HG02938 (cell line): Measurements from ENCODE around the gene ZFAND2A.
A peak's percentile ranks its signal among the peaks of the same experiment; 100 is the strongest.
"Not testable (repeated sequence)": the region's sequence is repeated elsewhere in the genome, so short reads cannot be mapped to it uniquely, and the experiment has no call there.

Source experiments
- ATAC-seq: cut with Tn5 transposase; IDR thresholded peaks from one replicate; pipeline ENCODE4 v1.9.1; 2021; ENCODE audit warnings: mild to moderate bottlenecking, moderate library complexity; ENCODE audit not compliant: unreplicated experiment

The ZFAND2A gene

GRCh38 chr7:1154172-1154739 lies 5.7 kb downstream of the ZFAND2A start:
- ATAC-seq = no peak

DNA sequence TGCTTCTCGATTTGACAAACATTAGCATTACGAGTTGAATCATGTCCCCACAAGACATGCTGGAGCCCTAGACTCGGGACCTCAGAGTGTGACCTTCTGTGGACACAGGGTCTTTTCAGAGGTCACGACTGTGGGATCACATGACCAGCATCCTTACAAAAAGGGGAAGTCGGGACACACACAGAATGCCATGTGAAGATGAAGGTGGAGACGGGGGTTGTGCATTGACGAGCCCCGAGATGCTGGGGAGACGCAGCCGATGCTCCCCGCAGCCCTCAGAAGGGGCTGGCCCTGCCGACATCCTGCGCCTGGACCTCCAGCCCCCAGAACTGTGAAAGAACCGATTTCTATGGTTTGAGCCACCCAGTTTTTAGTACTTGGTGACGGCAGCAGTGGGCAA lies 7.5 kb downstream of the ZFAND2A start:
- no peak for ATAC-seq

- ATAC-seq = no peak
These were observed 8.2 kb downstream of the ZFAND2A start for GRCh38 chr7:1151653-1152425.

DNA sequence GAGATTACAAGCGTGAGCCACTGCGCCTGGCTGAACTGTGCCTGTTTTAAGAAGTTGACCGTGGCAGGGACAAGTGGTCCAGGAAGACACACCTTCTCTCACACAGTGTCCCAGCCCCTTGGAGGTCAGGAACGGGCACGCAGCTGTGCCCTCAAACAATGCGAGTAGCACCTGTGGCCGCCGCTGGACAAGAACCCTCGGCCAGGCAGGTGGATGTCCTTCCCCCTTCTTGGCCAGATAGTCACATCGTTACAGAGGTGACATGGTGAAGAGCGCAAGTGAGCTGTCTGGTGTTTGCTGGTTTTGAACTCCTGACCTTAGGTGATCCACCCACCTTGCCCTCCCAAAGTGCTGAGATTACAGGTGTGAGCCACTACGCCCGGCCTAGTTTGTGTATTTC lies 8.8 kb downstream of the ZFAND2A start:
- ATAC-seq = no peak

GRCh38 chr7:1150400-1151002 lies 9.5 kb downstream of the ZFAND2A start:
- no peak for ATAC-seq

GRCh38 chr7:1149351-1149794 lies 10.6 kb downstream of the ZFAND2A start:
- ATAC-seq = no peak

- not testable (repeated sequence) for ATAC-seq
These were observed 12.1 kb downstream of the ZFAND2A start for GRCh38 chr7:1147873-1148272.

- ATAC-seq = no peak
These were observed 15.7 kb downstream of the ZFAND2A start for GRCh38 chr7:1144269-1144771.

- not testable (repeated sequence) for ATAC-seq
These were observed 17.0 kb downstream of the ZFAND2A start for GRCh38 chr7:1143031-1143430.

- ATAC-seq = no peak
These were observed 17.9 kb downstream of the ZFAND2A start for GRCh38 chr7:1142051-1142635.

GRCh38 chr7:1141651-1142050 lies 18.3 kb downstream of the ZFAND2A start:
- ATAC-seq = no peak

DNA sequence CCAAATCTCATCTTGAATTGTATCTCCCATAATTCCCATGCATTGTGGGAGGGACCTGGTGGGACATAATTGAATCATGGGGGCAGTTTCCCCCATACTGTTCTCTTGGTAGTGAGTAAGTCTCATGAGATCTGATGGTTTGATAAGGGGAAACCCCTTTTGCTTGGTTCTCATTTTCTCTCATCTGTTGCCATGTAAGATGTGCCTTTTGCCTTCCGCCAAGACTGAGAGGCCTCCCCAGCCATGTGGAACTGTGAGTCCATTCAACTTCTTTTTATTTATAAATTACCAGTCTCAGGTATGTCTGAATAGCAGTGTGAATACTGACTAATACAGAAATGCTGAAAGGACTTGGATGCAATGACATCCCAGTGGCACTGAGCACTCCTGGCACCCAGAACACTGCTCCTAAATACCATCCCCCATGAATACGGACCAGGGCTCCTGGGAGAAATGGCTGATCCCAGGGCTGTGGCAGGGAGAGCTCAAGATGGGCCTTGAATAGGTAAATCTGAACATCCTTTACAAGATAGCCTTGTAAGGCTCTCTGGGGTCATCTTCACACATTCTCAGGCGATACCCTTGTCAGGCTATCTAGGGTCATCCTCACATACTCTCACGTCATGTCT lies 19.4 kb downstream of the ZFAND2A start:
- no peak for ATAC-seq

GRCh38 chr7:1137517-1138167 lies 22.4 kb downstream of the ZFAND2A start:
- peak; percentile 50 for ATAC-seq

GRCh38 chr7:1136841-1137516 lies 23.0 kb downstream of the ZFAND2A start:
- ATAC-seq = no peak

DNA sequence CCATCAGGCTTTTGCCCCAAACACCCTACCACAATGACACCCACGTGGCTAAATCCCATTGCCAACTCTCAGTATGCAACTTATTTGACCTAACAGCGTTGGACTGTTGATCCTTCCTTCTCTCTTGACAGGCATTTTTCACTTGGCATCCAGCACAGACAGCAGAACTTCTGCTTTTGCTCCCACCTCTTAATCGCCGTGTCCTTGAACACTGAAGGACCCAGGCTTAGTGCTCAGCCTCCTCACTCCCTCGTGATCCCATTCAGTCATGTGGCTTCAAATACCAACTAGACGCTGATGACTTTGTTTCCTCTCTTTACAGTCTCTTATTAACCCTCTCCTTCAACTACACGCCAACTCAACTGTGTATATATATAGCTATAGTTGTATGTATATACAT lies 25.0 kb downstream of the ZFAND2A start:
- no peak for ATAC-seq

DNA sequence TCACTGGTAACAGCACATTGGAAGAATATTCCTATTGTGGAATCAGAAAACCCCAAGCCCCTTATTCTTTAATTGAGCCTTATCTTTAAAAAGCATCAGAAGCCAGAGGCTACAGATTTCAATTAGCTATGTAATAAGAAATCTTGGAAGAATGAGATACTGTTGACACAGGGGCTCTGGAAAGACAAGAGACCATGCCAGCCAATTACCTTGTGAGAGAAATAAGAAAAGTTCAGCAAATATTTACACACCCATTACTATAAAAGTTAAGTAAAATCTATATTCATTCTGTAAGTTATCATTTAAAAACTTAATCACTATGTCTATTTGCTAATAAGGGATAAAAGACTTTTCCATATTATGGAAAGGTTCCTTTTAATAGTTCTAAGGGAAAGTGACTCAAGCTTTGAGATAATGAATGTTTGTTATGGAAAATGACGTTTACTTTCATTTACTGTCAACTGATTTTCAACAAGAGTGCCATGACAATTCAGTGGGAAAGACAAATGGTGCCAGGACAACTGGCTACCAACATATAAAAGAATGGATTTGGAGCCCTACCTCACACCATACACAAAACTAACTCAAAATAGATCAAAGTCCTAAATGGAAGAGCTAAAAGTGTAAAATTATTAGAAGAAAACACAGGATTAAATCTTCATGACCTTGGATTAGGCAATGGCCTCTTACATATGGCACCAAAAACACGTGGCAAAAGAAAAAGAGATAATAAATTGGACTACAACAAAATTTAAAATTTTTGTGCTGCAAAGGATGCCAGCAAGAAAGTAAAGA lies 28.3 kb downstream of the ZFAND2A start:
- no peak for ATAC-seq

DNA sequence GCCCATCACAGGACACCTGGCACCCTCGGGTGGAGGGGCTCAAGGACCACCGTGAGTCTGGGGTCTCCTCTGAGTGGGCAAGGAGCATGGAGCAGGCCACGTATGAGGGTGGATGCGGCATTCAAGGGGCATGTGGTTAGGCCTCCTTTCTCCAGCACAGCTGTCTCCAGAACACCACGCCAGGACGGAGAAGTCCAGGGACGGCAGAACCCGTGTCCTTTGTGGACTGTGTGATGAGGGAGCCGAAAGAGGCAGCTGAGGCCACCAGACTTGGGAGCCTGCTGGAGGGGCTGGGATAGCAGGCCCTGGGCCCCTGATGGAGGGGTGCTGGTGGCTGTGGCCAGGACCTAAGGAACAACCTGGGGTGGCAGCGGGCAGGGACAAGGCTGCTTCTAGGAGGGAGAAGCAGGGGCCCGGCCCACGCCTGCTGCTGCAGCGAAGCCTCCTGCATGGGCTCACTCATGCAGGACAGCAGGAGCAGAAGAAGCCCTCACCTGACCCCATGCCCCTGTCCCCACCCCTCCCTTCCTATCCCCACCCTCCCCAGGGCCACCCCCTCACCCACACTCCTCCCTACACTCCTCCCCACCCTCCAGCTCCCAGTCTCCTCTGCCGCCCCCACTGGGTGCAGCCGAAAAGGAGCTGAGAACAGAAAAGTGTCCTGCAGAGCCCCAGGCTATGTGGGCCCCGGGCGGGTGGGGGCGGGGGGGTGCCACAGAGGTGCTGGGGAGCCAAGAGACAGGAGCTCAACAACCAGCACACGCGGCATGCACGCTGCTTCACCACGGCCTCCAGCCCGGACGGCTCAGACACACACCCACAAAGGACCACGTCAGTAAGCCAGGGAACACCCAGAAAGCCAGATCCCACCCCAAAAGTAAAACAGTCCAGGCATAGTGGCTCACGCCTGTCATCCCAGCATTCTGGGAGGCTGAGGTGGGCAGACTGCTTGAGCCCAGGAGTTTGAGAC lies 29.7 kb downstream of the ZFAND2A start:
- ATAC-seq = no peak

DNA sequence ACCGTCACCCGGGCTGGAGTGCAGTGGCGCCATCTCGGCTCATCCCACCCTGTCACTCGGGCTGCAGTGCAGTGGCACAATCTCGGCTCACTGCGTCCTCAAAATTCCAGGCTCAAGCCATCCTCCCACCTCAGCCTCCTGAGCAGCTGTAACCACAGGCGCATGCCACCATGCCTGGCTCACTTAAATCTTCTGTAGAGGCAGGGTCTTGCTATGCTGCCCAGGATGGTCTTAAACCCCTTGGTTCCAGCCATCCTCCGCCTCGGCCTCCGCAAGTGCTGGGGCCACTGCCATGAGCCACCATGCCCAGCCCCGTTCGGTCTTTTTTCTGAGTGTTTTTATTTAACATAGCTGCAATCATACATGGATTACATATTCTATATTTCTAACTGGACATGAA lies 30.6 kb downstream of the ZFAND2A start:
- no peak for ATAC-seq
